Amniotic epithelial cell (primary cell): ENCODE data around the gene KPNA1.
"Not testable (repeated sequence)": the region's sequence is repeated elsewhere in the genome, so short reads cannot be mapped to it uniquely, and the experiment has no call there.

Experiments
- DNase-seq: peaks from one replicate; pipeline ENCODE4 v3.0.0-alpha.2; 2010; ENCODE audit warnings: low read depth

The KPNA1 gene

DNA sequence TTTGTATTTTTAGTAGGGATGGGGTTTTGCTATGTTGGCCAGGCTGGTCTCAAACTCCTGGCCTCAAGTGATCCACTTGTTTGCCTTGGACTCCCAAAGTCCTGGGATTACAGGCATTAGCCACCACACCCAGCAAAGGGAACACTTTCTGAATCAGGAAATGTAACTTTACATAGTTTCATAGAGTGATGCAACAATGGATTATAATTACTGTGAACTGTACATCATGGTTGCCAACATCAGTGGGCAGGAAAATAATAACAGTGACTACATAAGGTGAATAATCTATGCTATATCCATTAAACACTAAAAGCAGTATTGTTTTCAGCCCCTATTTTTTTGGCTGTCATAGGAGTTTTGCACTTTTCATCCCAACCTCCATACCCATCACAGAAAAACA, 5.0 kb upstream of the KPNA1 start:
- no peak for DNase-seq

- no peak for DNase-seq
Observed at GRCh38 chr3:122516846-122517360, 2.2 kb upstream of the KPNA1 start.

DNA sequence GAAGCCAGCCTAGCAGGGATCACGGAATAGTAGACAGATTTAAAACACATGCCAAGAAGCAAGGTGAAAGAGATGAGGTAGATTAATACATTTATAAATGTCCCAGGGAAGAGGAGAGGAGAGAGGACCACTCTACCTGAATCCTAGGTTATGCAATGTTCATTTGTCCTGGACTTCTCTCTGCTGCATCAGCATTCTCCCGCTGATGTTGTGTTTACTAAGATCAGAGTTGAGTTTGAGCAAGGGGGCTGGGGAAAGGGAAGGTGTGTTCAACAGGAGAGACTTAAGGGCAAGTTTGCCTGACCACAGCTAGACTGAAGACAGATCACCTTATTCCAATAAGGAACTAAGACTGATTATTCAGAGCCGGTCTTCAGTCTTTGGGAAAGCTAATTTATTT, 1.1 kb upstream of the KPNA1 start:
- DNase-seq, result no peak

GRCh38 chr3:122515020-122515468, 305 bp upstream of the KPNA1 start:
- DNase-seq, result no peak

- no peak for DNase-seq
Observed at GRCh38 chr3:122513386-122514122, 1.2 kb downstream of the KPNA1 start.

DNA sequence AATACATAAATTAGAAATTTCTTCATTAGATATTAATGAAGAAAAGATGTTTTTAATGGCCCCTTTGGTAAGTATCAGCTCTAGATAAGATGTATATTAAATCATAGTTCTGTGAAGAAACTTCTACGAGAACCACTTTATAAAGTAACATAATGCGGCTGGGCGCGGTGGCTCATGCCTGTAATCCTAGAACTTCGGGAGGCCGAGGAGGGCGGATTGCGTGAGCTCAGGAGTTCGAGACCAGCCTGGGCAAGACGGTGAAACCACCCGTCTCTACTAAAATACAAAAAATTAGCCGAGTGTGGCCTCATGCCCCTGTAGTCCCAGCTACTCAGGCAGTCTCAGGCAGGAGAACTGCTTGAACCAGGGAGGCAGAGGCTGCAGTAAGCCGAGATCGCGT, 2.5 kb downstream of the KPNA1 start:
- DNase-seq, result no peak

GRCh38 chr3:122510878-122511535, 3.7 kb downstream of the KPNA1 start:
- DNase-seq, result peak; percentile 77

GRCh38 chr3:122508944-122509343, 5.8 kb downstream of the KPNA1 start:
- DNase-seq, result peak; percentile 85

DNA sequence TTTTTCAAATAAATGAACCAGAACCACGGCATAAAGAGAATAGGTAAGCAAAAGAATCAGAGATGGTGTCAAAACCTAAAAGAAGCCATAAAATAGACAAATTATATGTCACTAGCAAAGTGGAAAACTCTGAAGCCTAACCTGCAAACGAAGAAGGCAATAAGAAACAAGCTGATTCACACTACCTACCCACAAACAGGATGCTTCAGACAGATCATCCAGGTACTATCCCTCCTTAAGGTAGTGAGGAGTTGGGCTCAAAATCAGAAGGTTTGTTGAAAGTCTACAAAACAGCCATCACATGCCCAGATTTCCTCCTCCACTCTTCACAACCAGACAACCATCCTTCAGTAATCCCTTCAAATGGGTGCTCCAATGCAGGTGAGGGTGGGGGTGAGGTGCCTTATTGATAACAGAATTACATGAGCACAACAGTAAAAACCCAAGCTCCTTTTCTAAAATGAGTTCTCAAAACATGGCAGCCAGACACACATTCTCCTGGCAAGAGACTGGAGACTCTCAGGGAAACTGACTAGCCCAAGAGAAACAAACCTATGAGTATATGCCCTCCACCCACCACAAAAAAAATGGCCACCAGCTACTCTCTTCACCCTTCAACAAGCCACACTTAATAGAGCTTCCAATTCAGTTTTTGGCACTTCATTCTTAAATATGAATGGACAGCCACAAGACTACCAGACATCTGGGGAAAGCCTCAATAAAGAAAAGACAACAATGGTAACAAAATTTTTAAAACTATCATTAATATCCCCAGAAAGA, 6.4 kb downstream of the KPNA1 start:
- no peak for DNase-seq

GRCh38 chr3:122506450-122506849, 8.3 kb downstream of the KPNA1 start:
- DNase-seq, result no peak

- DNase-seq, result no peak
Observed at GRCh38 chr3:122505676-122506075, 9.1 kb downstream of the KPNA1 start.

GRCh38 chr3:122502941-122503340, 11.8 kb downstream of the KPNA1 start:
- DNase-seq, result no peak

- DNase-seq, result no peak
Observed at GRCh38 chr3:122502139-122502538, 12.6 kb downstream of the KPNA1 start.

GRCh38 chr3:122500964-122501363, 13.8 kb downstream of the KPNA1 start:
- not testable (repeated sequence) for DNase-seq

GRCh38 chr3:122498152-122498551, 16.6 kb downstream of the KPNA1 start:
- no peak for DNase-seq

DNA sequence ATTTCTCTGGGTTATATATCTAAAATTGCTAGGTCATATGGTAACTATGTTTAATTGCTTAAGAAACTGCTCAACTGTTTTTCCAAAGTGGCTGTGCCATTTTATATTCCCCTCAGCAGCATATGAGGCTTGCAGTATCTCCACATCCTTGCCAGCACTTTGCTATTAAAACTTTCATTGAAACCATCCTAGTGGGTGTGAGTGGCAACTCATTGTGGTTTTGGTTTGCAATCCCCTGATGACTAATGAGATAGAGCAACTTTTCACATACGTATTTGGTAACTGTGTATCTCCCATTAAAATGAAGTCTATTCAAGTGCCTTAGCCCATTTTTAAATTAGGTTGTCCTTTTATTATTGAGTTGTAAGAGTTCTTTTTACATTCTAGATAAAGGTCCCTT, 17.3 kb downstream of the KPNA1 start:
- DNase-seq, result peak; percentile 94

- DNase-seq, result no peak
Observed at GRCh38 chr3:122496508-122496907, 18.2 kb downstream of the KPNA1 start.

DNA sequence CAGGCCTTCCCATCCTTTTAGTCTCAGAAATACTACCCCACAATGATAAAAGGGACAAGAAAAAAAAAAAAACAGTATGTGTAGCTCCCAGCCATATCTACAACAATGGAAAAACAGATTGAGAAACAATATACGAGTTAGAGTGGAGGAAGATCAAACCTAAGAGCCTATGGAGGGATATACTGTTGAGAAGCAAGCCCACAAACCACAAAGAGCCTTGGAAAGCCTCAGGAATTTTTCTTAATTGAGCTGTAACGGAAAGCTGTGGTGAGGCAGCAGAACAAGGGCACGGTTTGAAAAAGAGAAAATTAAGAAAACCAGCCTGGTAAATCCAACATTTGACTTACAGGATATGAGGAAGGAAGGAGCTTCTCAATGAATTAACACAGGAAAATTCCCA, 21.4 kb downstream of the KPNA1 start:
- DNase-seq, result peak; percentile 93

DNA sequence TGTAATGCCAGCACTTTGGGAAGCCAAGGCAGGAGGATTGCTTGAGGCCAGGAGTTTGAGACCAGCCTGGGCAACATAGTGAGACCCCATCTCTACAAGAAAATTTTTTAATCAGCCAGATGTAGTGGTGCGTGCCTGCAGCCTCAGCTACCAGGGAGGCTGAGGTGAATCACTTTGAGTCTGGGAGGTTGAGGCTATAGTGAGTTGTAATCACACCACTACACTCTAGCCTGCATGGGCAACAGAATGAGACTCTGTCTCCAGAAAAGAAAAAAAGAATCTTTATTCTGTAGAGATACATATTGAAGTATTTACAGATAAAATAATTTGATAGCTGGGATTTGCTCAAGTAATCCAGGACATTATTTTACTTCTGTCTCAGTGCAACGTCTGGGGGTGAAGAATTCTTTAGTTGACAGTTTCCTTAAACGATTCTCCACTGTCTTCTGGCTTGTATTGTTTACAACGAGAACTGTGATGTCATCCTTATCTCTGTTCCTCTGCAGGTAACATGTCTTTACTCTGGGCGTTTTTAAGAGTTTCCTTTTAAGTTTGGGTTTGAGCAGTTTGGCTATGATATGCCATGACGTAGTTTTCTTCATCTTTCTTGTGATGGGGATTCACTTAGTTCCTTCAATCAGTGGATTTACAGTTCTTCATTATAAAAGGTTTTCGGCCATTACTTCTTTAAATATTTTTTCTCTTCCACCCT, 26.3 kb downstream of the KPNA1 start:
- peak; percentile 67 for DNase-seq

GRCh38 chr3:122484985-122485384, 29.8 kb downstream of the KPNA1 start:
- DNase-seq, result peak; percentile 79

- DNase-seq, result no peak
Observed at GRCh38 chr3:122481390-122481789, 33.3 kb downstream of the KPNA1 start.

DNA sequence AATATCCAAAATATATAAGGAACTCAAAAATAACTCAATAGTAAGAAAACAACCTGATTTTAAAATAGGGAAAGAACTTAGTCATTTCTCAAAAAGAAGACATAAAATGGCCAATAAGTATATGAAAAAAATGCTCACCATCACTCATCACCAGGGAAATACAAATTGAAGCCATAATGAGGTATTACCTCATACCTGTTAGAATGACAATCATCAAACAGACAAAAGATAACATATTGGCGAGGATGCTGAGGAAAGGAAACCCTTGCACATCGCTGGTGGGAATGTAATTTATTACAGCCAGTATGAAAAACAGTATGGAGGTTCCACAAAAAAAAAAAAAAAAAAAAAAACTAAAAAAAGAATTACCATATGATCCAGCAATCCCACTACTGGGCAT, 38.2 kb downstream of the KPNA1 start:
- DNase-seq, result no peak
